Umbilical cord (tissue), 2 donors: ENCODE data around the gene ZNF593. TPM values are rescaled to one million over a fixed set of nuclear protein-coding genes. Genes with fewer than 3 reads are reported as not detected.
A peak's percentile ranks its signal among the peaks of the same experiment; 100 is the strongest.

Source experiments
- DNase-seq: peaks from one replicate; pipeline ENCODE4 v3.0.0-alpha.2; 2015; ENCODE audit warnings: low spot score
- total RNA-seq: library from RNA; depleted of rRNA; stranded (reverse); fragments of >200 nt; gene quantifications from one replicate; pipeline ENCODE4 v1.2.3, GENCODE V29; 2014; ENCODE audit warnings: low replicate concordance; ENCODE audit not compliant: insufficient read depth

ZNF593 gene
- not detected for total RNA-seq

GRCh38 chr1:26169669-26170471 lies at the start of gene ZNF593:
ZNF593 (plus strand) TSS chr1:26169908; CDS start chr1:26169984, 76 bp downstream.
- peak; percentile 90 for DNase-seq

- peak; percentile 5 for DNase-seq
Measured at GRCh38 chr1:26121854-26122773, 47.6 kb upstream of the ZNF593 start.

DNA sequence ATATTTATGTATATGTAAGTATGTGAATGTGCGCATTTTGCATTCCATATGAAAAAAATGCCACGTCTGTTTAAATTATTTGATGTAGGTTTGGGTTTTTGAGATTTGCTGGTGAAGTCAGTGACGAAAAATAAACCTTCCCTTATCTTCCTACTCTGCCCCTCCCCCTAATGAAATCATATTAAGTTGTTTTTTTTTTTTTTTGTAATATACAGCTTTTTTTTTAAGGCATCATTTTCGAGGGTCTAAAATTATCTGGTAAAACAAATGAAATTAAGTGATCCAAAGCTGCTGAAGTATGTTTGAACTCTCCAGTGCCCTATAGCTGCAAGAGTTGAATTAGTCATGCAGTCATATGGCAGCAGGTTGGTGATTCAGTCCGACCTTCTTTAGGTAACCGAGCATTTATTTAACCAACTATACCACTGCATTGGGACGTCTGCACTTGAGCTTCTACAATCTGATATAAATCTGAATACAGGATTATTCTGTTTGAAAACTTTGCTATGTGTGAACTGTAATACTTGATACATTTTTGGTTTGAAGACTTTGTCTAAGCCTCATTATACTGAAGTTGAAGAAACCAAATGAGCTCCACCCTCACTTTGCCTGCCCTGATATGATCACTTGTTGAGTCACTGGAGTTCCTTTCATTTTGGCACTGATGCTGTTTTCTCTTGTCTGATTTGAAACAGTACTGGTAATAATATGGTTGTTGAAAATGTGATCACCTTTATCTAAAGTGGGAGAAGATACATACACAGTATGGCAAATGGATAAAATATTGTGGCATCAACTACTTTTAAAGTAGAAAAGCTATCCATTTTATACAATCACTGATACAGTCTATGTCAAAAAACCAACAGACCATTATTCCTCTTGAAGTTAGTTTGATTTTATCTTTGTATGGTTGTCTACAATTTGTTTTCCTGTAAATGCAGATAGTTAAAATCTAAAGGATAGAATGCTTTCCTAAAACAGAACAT lies 46.4 kb upstream of the ZNF593 start:
- DNase-seq: no peak

DNA sequence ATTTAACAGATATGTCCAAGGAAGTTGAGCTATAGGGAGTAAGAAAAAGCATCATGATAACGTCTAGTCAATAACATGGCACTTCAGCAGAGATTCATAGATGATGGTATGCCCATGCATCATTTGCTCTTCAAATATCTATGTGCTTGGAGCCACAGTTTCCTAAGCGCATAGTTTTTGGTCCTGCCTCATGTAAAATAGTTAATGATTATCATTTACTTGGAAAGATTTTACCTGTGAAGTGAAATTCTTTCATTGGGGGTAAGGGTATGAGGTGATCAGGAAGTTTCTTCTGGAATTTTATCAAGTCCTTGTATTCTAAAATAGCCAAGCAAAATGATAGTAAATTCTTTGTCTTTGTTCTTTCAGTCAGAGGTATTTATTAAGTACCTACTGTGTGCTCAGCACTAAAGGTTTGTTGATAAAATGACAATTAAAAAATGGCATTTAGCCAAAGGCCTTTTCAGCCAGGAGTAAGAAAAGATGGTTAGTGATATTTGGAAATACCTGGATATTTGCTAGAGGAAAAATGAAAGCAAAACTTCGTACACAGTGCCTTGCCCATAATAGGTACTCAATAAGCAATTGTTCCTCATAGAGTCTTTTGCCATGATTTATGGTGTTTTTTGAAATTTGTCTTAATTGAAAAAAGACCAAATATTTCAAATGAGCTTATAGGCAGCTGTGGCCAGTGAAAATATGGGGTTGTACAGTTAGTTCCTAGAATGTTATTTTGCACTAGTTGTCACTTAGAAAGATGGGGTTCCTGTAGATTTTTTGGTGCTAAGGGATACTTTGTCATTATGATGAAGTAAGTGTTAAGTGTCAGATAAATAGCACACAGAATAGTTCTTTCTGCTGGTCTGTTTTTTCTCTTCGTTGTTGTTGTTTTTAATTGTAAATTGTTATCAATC lies 45.0 kb upstream of the ZNF593 start:
- no peak for DNase-seq

DNA sequence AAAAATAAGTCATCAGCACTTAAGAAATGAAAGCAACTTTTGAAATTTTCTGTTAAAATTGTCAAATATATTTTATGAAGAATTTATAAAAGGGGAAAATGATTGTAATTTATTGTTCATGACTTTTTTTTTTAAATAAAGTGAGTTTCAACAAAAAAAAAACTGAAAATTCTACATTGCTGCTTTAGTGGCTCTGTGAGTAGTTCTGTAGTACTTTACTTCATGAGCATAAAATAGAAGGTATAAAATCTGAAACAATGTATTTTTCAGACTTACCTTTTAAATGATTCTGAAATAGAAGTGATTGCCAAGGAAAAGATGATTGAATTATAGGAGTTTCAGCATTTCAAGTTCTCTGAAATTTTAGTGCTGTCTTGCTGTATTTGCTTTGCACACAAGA lies 44.3 kb upstream of the ZNF593 start:
- no peak for DNase-seq

- DNase-seq: no peak
Measured at GRCh38 chr1:26125946-26126320, 43.8 kb upstream of the ZNF593 start.

- peak; percentile 31 for DNase-seq
Measured at GRCh38 chr1:26126321-26127084, 43.2 kb upstream of the ZNF593 start.

GRCh38 chr1:26127235-26128163 lies 42.2 kb upstream of the ZNF593 start:
- DNase-seq: no peak

GRCh38 chr1:26129778-26130177 lies 39.9 kb upstream of the ZNF593 start:
- DNase-seq: no peak

DNA sequence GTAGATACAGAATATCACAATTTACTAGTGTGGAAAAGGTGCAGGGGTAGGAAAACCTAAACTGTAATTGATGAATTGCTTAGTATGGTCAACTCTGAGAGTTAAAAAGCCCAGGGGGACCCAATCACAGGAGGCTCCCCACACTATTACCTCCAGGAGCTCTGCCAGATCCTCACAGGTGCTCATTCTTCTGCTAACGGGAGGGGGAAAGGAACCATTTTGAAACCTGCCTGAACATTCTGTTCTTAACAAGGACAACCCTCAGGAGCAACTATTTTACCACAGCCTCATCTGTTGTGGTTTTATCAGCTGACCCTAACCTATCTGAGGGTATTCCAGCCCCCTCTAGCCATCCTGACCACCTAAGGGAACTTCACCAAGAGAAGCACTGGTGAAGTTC lies 39.0 kb upstream of the ZNF593 start:
- no peak for DNase-seq

DNA sequence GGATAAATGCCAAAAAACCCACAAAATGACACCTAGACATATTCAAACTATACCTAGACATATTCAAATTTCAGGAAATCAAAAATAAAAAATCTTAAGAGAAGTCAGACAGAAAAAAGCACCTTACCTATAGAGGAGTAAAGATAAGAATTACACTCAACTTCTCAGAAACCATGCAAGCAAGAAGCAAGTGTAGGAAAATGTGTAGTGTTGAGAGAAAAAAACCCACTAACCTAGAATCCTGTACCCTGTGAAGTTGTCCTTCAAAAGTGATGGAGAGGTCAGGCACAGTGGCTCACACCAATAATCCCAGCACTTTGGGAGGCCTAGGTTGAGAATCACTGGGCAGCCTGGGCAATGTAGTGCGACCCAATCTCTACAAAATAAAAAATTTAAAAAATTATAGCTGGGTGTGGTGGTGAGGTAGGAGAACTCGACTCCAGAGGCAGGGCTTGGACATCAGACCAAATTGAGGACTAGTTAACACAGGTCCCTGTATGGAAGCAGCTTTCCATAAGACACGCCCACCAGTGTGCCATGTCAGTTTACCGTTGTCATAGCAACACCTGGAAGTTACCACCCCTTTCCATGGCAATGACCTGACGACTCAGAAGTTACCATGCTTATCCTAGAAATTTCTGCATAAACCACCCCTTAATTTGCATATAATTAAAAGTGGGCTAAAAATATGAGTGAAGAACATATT lies 37.4 kb upstream of the ZNF593 start:
- DNase-seq: no peak

DNA sequence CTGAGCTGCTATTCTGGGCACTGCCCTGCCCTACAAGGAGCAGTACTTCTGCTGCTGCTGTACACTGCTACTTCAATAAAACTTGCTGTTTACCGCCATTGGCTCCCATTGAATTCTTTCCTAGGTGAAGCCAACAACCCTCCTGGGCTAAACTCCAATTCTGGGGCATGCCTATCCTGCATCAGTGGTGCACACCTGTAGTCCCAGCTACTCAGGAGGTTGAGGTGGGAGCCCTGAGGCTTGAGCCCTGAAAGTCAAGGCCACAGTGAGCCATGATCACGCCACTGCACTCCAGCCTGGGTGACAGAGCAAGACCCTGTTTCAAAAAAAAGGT lies 36.9 kb upstream of the ZNF593 start:
- no peak for DNase-seq

GRCh38 chr1:26134466-26134865 lies 35.2 kb upstream of the ZNF593 start:
- DNase-seq: no peak

DNA sequence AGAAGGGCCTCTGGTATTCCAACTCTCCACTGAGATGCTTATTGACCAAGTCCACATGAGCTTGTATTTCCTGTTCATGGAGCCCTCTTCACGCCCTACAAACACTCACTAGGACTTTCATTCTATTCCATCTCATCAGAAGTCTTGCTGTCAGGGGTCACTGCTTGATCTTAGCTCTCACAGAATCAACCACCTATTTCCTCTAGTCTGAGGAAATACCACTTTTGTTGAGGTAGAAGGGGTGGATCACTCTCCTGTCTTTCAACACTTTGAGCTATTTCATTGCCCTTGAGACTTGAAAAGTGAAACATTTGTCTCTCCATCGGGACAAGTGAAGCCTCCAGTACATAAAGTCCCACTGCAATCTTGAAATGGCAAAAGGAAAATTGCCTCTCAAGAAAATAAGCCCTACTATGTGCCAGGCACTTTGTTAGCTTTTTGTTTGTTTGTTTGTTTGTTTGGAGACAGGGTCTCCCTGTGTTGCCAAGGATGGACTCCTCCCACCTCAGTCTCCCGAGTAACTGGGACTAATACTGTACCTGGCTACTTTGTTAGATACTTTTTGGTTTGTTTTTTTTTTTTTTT lies 30.6 kb upstream of the ZNF593 start:
- no peak for DNase-seq

DNA sequence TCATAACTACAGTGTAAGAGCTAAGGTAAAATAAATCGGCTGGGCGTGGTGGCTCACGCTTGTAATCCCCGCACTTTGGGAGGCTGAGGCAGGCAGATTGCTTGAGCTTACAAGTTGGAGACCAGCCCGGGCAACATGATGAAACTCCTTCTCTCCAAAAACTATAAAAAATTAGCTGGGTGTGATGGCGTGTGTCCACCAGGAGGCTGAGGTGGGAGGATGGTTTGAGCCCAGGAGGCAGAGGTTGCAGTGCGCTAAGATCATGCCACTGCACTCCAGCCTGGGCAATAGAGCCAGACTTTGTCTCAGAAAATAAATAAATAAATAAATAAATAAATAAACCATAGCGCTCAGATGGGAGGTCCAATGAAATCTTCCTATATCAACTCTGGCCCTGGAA lies 27.5 kb upstream of the ZNF593 start:
- no peak for DNase-seq

GRCh38 chr1:26145041-26145959 lies 24.4 kb upstream of the ZNF593 start:
- DNase-seq: peak; percentile 84

DNA sequence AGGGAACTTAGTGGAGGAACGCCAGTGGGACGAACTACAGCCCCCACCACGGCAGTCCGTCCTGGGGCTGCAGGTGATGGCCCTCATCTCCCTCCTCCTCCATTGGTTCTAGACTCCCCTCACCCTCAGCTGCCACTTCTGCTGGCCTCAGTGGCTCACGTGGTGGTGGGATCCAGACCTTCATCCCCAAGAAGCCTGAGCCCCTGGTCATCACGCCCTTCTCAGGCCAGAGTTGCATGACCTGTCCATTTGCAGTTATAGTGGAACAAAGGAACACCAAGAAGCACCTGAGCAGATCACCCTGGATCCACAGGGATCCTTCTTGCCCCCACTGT lies 23.8 kb upstream of the ZNF593 start:
- DNase-seq: no peak
